H1 (cell line): ENCODE measurements around the gene NPFFR1. TPM values are rescaled to one million over a fixed set of nuclear protein-coding genes. Genes with fewer than 3 reads are reported as not detected.

ENCODE experiments used
- ASH2L ChIP-seq: fragments of 200-600, 300-600 bp; sonication (generic); IDR thresholded peaks from one replicate; pipeline ENCODE4 v1.7.1; 2017; ENCODE audit warnings: low read length
- BRCA1 ChIP-seq: IDR thresholded peaks from 2 replicates; pipeline ENCODE4 v1.6.1; 2012; ENCODE audit warnings: low read depth, low read length, improper control_type of control experiment
- CHD1 ChIP-seq: IDR thresholded peaks from 2 replicates; pipeline ENCODE4 v1.6.1; 2012; ENCODE audit warnings: low read depth, low read length, improper control_type of control experiment
- RFX5 ChIP-seq: IDR thresholded peaks from 2 replicates; pipeline ENCODE4 v1.6.1; 2011; ENCODE audit warnings: low read depth, low read length, improper control_type of control experiment, borderline replicate concordance
- SIN3A ChIP-seq, 2 experiments: IDR thresholded peaks in 1 of 2; conservative IDR thresholded peaks in 1 of 2; 2 replicates each; pipeline ENCODE4 v1.6.1; 2011 to 2012; ENCODE audit warnings: low read length in 2 of 2, improper control_type of control experiment in 1 of 2, low read depth in 1 of 2, mild to moderate bottlenecking in 1 of 2
- TEAD4 ChIP-seq: IDR thresholded peaks from 2 replicates; pipeline ENCODE4 v1.6.1; 2012; ENCODE audit warnings: low read depth, low read length, inconsistent platforms, mixed read lengths
- polyA plus RNA-seq, 7 experiments: library from polyadenylated mRNA; depleted of rRNA in 3 of 7; stranded (reverse) in 5 of 7; unstranded in 2 of 7; fragments of >200 nt in 5 of 7; fragments of 200-250 nt in 2 of 7; gene quantifications; 1 replicate in 5 of 7; 2 replicates in 1 of 7; 4 replicates in 1 of 7; pipeline versions ENCODE4 v1.2.1 to v1.2.3, GENCODE V29; 2011 to 2013; ENCODE audit warnings: missing spikeins in 2 of 7, mixed read lengths in 2 of 7
- total RNA-seq: library from RNA; stranded (reverse); fragmentation: NEBNext Ultra II Directional; extraction: Animal tissue kit (Norgen Biotek cat#: 25700); gene quantifications from 2 replicates; pipeline ENCODE4 v1.2.1, GENCODE V29; 2021
- TF ChIP-seq, protein P1 (sequence below): fragments of 300-600 bp; sonication (generic); IDR thresholded peaks from 2 replicates; pipeline ENCODE4 v1.7.1; 2012; ENCODE audit warnings: low read length, moderate library complexity, mild to moderate bottlenecking, inconsistent platforms; ENCODE audit not compliant: insufficient replicate concordance
- TF ChIP-seq, protein P2 (sequence below): IDR thresholded peaks from 2 replicates; pipeline ENCODE4 v1.6.1; 2011; ENCODE audit warnings: low read depth, mild to moderate bottlenecking, low read length; ENCODE audit not compliant: insufficient read depth
- TF ChIP-seq, protein P3 (sequence below): IDR thresholded peaks from 2 replicates; pipeline ENCODE4 v1.6.1; 2012; ENCODE audit warnings: low read length, inconsistent platforms

Gene NPFFR1
- total and polyA plus RNA-seq, 2 of the 8 experiments (the other 6 are each of a cell fraction or from before 2014, with no cell fraction given), result 0.02 to 0.06 TPM

DNA sequence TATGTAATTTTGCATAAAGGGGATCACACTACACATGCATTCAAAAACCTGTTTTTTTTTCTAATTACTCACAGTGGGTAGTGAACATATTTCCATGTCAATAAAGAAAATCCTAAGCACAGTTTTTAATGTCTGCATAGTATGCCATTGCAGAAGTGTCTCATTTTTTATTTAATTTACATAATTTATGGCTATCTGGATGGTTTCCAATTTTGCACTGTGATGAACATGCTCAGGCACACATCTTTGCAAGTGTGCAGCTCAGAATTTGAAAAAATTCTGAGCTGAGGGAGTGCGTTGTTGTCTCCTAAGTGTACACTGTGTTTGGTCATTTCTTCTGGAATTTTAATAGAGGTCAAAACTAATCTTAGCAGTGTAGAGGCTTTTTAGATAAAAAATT lies 2.2 kb downstream of the NPFFR1 start (continued):
- TF ChIP-seq, protein P1, sequence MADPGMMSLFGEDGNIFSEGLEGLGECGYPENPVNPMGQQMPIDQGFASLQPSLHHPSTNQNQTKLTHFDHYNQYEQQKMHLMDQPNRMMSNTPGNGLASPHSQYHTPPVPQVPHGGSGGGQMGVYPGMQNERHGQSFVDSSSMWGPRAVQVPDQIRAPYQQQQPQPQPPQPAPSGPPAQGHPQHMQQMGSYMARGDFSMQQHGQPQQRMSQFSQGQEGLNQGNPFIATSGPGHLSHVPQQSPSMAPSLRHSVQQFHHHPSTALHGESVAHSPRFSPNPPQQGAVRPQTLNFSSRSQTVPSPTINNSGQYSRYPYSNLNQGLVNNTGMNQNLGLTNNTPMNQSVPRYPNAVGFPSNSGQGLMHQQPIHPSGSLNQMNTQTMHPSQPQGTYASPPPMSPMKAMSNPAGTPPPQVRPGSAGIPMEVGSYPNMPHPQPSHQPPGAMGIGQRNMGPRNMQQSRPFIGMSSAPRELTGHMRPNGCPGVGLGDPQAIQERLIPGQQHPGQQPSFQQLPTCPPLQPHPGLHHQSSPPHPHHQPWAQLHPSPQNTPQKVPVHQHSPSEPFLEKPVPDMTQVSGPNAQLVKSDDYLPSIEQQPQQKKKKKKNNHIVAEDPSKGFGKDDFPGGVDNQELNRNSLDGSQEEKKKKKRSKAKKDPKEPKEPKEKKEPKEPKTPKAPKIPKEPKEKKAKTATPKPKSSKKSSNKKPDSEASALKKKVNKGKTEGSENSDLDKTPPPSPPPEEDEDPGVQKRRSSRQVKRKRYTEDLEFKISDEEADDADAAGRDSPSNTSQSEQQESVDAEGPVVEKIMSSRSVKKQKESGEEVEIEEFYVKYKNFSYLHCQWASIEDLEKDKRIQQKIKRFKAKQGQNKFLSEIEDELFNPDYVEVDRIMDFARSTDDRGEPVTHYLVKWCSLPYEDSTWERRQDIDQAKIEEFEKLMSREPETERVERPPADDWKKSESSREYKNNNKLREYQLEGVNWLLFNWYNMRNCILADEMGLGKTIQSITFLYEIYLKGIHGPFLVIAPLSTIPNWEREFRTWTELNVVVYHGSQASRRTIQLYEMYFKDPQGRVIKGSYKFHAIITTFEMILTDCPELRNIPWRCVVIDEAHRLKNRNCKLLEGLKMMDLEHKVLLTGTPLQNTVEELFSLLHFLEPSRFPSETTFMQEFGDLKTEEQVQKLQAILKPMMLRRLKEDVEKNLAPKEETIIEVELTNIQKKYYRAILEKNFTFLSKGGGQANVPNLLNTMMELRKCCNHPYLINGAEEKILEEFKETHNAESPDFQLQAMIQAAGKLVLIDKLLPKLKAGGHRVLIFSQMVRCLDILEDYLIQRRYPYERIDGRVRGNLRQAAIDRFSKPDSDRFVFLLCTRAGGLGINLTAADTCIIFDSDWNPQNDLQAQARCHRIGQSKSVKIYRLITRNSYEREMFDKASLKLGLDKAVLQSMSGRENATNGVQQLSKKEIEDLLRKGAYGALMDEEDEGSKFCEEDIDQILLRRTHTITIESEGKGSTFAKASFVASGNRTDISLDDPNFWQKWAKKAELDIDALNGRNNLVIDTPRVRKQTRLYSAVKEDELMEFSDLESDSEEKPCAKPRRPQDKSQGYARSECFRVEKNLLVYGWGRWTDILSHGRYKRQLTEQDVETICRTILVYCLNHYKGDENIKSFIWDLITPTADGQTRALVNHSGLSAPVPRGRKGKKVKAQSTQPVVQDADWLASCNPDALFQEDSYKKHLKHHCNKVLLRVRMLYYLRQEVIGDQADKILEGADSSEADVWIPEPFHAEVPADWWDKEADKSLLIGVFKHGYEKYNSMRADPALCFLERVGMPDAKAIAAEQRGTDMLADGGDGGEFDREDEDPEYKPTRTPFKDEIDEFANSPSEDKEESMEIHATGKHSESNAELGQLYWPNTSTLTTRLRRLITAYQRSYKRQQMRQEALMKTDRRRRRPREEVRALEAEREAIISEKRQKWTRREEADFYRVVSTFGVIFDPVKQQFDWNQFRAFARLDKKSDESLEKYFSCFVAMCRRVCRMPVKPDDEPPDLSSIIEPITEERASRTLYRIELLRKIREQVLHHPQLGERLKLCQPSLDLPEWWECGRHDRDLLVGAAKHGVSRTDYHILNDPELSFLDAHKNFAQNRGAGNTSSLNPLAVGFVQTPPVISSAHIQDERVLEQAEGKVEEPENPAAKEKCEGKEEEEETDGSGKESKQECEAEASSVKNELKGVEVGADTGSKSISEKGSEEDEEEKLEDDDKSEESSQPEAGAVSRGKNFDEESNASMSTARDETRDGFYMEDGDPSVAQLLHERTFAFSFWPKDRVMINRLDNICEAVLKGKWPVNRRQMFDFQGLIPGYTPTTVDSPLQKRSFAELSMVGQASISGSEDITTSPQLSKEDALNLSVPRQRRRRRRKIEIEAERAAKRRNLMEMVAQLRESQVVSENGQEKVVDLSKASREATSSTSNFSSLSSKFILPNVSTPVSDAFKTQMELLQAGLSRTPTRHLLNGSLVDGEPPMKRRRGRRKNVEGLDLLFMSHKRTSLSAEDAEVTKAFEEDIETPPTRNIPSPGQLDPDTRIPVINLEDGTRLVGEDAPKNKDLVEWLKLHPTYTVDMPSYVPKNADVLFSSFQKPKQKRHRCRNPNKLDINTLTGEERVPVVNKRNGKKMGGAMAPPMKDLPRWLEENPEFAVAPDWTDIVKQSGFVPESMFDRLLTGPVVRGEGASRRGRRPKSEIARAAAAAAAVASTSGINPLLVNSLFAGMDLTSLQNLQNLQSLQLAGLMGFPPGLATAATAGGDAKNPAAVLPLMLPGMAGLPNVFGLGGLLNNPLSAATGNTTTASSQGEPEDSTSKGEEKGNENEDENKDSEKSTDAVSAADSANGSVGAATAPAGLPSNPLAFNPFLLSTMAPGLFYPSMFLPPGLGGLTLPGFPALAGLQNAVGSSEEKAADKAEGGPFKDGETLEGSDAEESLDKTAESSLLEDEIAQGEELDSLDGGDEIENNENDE, result no peak
- TF ChIP-seq, protein P2, sequence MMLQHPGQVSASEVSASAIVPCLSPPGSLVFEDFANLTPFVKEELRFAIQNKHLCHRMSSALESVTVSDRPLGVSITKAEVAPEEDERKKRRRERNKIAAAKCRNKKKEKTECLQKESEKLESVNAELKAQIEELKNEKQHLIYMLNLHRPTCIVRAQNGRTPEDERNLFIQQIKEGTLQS, result no peak
- TF ChIP-seq RFX5 (no peak), SIN3A (conservative IDR thresholded peaks at IDR 0.05 in 1 of 2, IDR thresholded peaks at IDR 0.05 in 1 of 2; ENCODE audit: low read depth in 1 of 2, low read length in 2 of 2) (no peak), BRCA1 (no peak), CHD1 (no peak), ASH2L (no peak), TEAD4 (no peak)
- TF ChIP-seq, protein P3, sequence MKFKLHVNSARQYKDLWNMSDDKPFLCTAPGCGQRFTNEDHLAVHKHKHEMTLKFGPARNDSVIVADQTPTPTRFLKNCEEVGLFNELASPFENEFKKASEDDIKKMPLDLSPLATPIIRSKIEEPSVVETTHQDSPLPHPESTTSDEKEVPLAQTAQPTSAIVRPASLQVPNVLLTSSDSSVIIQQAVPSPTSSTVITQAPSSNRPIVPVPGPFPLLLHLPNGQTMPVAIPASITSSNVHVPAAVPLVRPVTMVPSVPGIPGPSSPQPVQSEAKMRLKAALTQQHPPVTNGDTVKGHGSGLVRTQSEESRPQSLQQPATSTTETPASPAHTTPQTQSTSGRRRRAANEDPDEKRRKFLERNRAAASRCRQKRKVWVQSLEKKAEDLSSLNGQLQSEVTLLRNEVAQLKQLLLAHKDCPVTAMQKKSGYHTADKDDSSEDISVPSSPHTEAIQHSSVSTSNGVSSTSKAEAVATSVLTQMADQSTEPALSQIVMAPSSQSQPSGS, result no peak
- TF ChIP-seq, all 59 proteins: peak for 0
